ENCODE measurements around the gene CDH9.

- TF ChIP-seq CTCF (IDR thresholded peaks at IDR 0.05) (no peak), POLR2A (IDR thresholded peaks at IDR 0.05) (no peak)
Measured at GRCh38 chr5:26945901-26946300, 92.5 kb downstream of the CDH9 start.
